Peyer's patch (tissue), 4 donors: ENCODE data around the gene TXNDC12. TPM values are rescaled to one million over a fixed set of nuclear protein-coding genes. Genes with fewer than 3 reads are reported as not detected.
A peak's percentile ranks its signal among the peaks of the same experiment; 100 is the strongest.

Experiments
- DNase-seq, 3 donors: peaks; one replicate each; pipeline ENCODE4 v3.0.0-alpha.2; 2017 to 2019
- H3K27ac ChIP-seq, 4 donors: fragments of 200-600 bp; sonication (generic); one replicate each; pipeline ENCODE4 v1.5.1; 2016 to 2019
- H3K27me3 ChIP-seq, 2 donors: fragments of 200-600 bp; sonication (generic); one replicate each; pipeline ENCODE4 v1.5.1; 2019
- H3K36me3 ChIP-seq, 3 donors: fragments of 200-600 bp; sonication (generic); one replicate each; pipeline ENCODE4 v1.5.1; 2016 to 2019
- H3K4me1 ChIP-seq, 4 donors: fragments of 200-600 bp; sonication (generic); one replicate each; pipeline ENCODE4 v1.5.1; 2016 to 2019
- H3K4me3 ChIP-seq, 4 donors: fragments of 200-600 bp; sonication (generic); 1 replicate in 3 of 4; 2 replicates in 1 of 4; pipeline ENCODE4 v1.5.1; 2016 to 2019; ENCODE audit warnings: mild to moderate bottlenecking in 1 of 4
- H3K9me3 ChIP-seq, 4 donors: fragments of 200-600 bp; sonication (generic); one replicate each; pipeline ENCODE4 v1.5.1; 2016 to 2019; ENCODE audit warnings: mild to moderate bottlenecking in 1 of 4
- POLR2A ChIP-seq, 2 donors: fragments of 450-650 bp; IDR thresholded peaks; one replicate each; pipeline ENCODE4 v1.5.1; 2017; ENCODE audit warnings: antibody characterized with exemption in 2 of 2, mild to moderate bottlenecking in 2 of 2, moderate library complexity in 2 of 2
- total RNA-seq, 4 donors: library from RNA; depleted of rRNA; stranded (reverse); fragments of >200 nt; gene quantifications; one replicate each; pipeline ENCODE4 v1.1.0, GENCODE V29; 2016
- TF ChIP-seq, protein P1 (sequence below), 6 experiments: fragments of 450-650 bp in 4 of 6; fragments of 200-600 bp in 2 of 6; sonication (generic) in 1 of 6; IDR thresholded peaks; one replicate each; pipeline ENCODE4 v1.5.1; 2017 to 2019; ENCODE audit warnings: antibody characterized with exemption in 6 of 6, mild to moderate bottlenecking in 3 of 6, moderate library complexity in 1 of 6

TXNDC12 gene
- total RNA-seq, 4 donors from 2014 or later = 14.9 to 25.0 (median 23.9) TPM

DNA sequence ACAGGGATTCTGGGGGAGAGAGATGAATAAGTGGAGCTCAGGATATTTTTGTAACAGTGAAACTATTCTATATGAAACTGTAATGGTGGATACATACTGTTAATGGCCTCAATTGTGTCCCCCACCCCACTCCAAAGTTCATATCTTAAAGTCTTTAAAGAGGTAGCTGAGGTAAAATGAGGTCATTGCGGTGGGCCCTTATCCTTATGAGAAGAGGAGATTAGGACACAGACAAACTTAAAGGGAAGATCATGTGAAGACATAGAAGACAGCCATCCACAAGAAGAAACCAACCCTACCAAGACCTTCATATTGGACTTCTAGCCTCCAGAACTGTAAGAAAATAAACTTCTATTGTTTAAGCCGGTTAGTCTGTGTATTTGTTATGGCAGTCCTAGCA, 9.8 kb downstream of the TXNDC12 start:
- no peaks in the 10 kb centered on the region for H3K4me1 ChIP-seq
- H3K36me3 ChIP-seq = peaks cover 0 to 6% (median 0%) of the 10 kb centered on the region in 3 donors
- TF ChIP-seq, protein P1, sequence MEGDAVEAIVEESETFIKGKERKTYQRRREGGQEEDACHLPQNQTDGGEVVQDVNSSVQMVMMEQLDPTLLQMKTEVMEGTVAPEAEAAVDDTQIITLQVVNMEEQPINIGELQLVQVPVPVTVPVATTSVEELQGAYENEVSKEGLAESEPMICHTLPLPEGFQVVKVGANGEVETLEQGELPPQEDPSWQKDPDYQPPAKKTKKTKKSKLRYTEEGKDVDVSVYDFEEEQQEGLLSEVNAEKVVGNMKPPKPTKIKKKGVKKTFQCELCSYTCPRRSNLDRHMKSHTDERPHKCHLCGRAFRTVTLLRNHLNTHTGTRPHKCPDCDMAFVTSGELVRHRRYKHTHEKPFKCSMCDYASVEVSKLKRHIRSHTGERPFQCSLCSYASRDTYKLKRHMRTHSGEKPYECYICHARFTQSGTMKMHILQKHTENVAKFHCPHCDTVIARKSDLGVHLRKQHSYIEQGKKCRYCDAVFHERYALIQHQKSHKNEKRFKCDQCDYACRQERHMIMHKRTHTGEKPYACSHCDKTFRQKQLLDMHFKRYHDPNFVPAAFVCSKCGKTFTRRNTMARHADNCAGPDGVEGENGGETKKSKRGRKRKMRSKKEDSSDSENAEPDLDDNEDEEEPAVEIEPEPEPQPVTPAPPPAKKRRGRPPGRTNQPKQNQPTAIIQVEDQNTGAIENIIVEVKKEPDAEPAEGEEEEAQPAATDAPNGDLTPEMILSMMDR (IDR thresholded peaks at IDR 0.05) = no peak
- no peak for TF ChIP-seq POLR2A (IDR thresholded peaks at IDR 0.05)
- no peak overlapping the region for H3K4me3 ChIP-seq
- DNase-seq = no peak
- H3K27me3 ChIP-seq = no peaks in the 10 kb centered on the region
- H3K27ac ChIP-seq = no peak overlapping the region
- H3K9me3 ChIP-seq = no peaks in the 10 kb centered on the region

DNA sequence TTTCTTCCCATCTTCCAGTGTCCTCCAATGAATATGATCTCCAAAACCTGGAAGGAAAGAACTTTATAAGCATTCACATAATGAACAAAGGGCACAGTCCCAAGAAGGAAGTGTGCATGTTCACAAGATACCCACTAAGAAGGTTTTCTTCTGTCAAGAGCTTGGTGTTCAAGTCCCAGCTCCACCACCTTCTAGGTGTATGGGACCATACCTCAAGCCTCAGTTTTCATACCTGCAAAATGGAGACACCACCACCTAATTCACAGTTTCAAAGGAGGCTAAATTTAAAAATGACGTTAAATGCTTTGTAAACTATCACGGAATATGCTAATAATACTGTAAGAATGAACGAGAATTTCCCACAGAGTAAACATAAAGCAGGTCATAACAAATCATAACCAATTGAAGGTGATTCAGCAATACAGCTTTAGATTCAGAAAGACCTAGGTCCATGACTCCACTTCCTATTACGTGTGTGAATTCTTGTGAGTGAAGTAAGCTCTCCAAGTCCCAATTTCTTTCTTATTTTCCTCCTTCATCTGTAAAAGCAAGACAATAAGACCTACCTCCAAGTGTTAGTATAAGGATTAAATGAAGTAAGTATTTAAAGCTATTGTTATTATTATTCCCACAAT, 13.3 kb downstream of the TXNDC12 start:
- H3K27ac ChIP-seq = no peak overlapping the region
- no peaks in the 10 kb centered on the region for H3K27me3 ChIP-seq
- TF ChIP-seq, protein P1 (IDR thresholded peaks at IDR 0.05) = no peak
- no peak for TF ChIP-seq POLR2A (IDR thresholded peaks at IDR 0.05)
- no peaks in the 10 kb centered on the region for H3K9me3 ChIP-seq
- no peaks in the 10 kb centered on the region for H3K4me1 ChIP-seq
- DNase-seq = no peak
- H3K4me3 ChIP-seq = no peak overlapping the region
- peaks cover 0 to 26% (median 0%) of the 10 kb centered on the region in 3 donors for H3K36me3 ChIP-seq

DNA sequence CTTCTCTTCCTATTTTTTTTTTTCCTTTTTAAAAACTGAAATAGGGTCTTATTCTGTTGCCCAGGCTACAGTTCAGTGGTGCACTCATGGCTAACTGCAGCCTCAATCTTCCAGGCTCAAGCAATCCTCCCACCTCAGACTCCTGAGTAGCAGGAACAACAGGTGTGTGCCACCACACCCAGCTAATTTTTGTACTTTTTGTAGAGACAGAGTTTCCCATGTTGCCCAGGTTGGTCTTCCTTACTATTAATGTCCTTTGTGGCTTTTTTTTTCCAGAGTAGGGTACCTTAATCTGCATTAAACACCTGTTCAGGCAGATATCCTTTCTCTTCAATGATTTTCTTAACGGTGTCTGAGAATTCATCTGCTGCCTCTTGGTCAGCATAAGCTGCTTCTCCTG, 17.1 kb downstream of the TXNDC12 start:
- no peak overlapping the region for H3K4me3 ChIP-seq
- H3K36me3 ChIP-seq = peaks cover 0 to 26% (median 0%) of the 10 kb centered on the region in 3 donors
- H3K4me1 ChIP-seq = no peaks in the 10 kb centered on the region
- H3K27me3 ChIP-seq = no peaks in the 10 kb centered on the region
- no peak overlapping the region for H3K27ac ChIP-seq
- no peaks in the 10 kb centered on the region for H3K9me3 ChIP-seq
- TF ChIP-seq, protein P1 (IDR thresholded peaks at IDR 0.05) = no peak
- no peak for TF ChIP-seq POLR2A (IDR thresholded peaks at IDR 0.05)
- DNase-seq = no peak

DNA sequence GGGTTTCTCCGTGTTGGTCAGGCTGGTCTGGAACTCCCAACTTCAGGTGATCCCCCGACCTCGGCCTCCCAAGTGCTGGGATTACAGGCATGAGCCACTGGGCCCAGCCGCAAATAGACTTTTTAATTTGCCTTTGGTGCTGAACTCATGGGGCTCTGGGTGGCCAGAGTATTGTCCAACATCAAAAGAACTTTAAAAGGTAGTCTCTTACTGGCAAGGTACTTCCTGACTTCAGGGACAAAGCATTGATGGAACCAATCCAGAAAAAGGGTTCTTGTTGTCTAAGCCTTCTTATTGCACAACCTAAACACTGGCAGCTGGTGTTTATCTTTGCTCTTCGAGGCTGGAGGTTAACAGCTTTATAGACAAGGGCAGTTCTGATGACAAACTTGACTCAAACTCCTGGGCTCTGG, 17.6 kb downstream of the TXNDC12 start:
- H3K9me3 ChIP-seq = no peaks in the 10 kb centered on the region
- no peak overlapping the region for H3K27ac ChIP-seq
- H3K27me3 ChIP-seq = no peaks in the 10 kb centered on the region
- H3K4me1 ChIP-seq = peaks cover 0 to 2% (median 0%) of the 10 kb centered on the region in 4 donors
- H3K4me3 ChIP-seq = no peak overlapping the region
- DNase-seq = no peak
- TF ChIP-seq, protein P1 (IDR thresholded peaks at IDR 0.05) = no peak
- TF ChIP-seq POLR2A (IDR thresholded peaks at IDR 0.05) = no peak
- peaks cover 0 to 26% (median 0%) of the 10 kb centered on the region in 3 donors for H3K36me3 ChIP-seq

DNA sequence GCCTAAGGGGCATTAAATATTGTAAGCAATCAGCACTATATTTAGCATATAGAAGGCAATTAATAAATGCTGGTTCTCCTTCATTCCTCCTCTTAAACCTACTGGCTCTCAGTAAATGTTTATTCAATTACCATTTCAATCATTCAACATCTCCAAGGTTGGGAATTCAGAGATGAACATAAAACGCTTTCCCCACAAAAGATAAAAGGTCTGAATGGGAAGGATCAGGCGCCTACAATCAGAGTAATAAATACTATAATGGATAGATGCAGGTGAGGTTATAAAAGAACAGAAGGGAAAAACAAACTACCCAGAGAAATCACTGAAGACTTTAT, 21.0 kb downstream of the TXNDC12 start:
- peak overlapping the region; percentile 64 to 82 (median 74) for H3K4me3 ChIP-seq
- H3K27ac ChIP-seq = peak overlapping the region; percentile 76 to 89 (median 87)
- H3K36me3 ChIP-seq = peaks cover 0 to 7% (median 0%) of the 10 kb centered on the region in 3 donors
- H3K27me3 ChIP-seq = no peaks in the 10 kb centered on the region
- TF ChIP-seq, protein P1 (IDR thresholded peaks at IDR 0.05) = no peak
- no peak for TF ChIP-seq POLR2A (IDR thresholded peaks at IDR 0.05)
- no peaks in the 10 kb centered on the region for H3K9me3 ChIP-seq
- peaks cover 0 to 19% (median 3%) of the 10 kb centered on the region in 4 donors for H3K4me1 ChIP-seq
- no peak for DNase-seq
